GM15510 (cell line): Measurements from ENCODE around the gene ZMIZ1.

Experiments
- POLR2A ChIP-seq: IDR thresholded peaks from 3 replicates; pipeline ENCODE4 v1.6.1; 2011; ENCODE audit warnings: borderline replicate concordance; ENCODE audit not compliant: insufficient read length; ENCODE audit errors: extremely low read depth

Gene ZMIZ1

GRCh38 chr10:79112881-79113431 is 44.2 kb downstream of the ZMIZ1 start:
- TF ChIP-seq POLR2A = no peak

GRCh38 chr10:79113827-79114226 is 45.1 kb downstream of the ZMIZ1 start:
- no peak for TF ChIP-seq POLR2A

- TF ChIP-seq POLR2A = no peak
These were observed 46.5 kb downstream of the ZMIZ1 start for GRCh38 chr10:79115302-79115701.

GRCh38 chr10:79116368-79116767 is 47.6 kb downstream of the ZMIZ1 start:
- no peak for TF ChIP-seq POLR2A

GRCh38 chr10:79116801-79117723 is 48.3 kb downstream of the ZMIZ1 start:
- TF ChIP-seq POLR2A = no peak

- TF ChIP-seq POLR2A = no peak
These were observed 49.8 kb downstream of the ZMIZ1 start for GRCh38 chr10:79118286-79119202.

- no peak for TF ChIP-seq POLR2A
These were observed 50.5 kb downstream of the ZMIZ1 start for GRCh38 chr10:79119306-79119705.

GRCh38 chr10:79123547-79123963 is 54.8 kb downstream of the ZMIZ1 start:
- no peak for TF ChIP-seq POLR2A

GRCh38 chr10:79124066-79124465 is 55.3 kb downstream of the ZMIZ1 start:
- no peak for TF ChIP-seq POLR2A

- no peak for TF ChIP-seq POLR2A
These were observed 56.3 kb downstream of the ZMIZ1 start for GRCh38 chr10:79125092-79125491.

GRCh38 chr10:79126351-79127080 is 57.8 kb downstream of the ZMIZ1 start:
- no peak for TF ChIP-seq POLR2A

GRCh38 chr10:79127151-79127961 is 58.6 kb downstream of the ZMIZ1 start:
- no peak for TF ChIP-seq POLR2A

GRCh38 chr10:79128241-79128922 is 59.6 kb downstream of the ZMIZ1 start:
- TF ChIP-seq POLR2A = no peak
